Loucy (cell line): ENCODE results near the gene SRC.

Experiments used
- CTCF ChIP-seq: fragments of 200-600 bp; sonication (generic); conservative IDR thresholded peaks from 2 replicates; pipeline ENCODE4 v1.5.1; 2014; ENCODE audit warnings: mild to moderate bottlenecking, antibody characterized with exemption, low read length
- EZH2phosphoT487 ChIP-seq: fragments of 200-600 bp; IDR thresholded peaks from 2 replicates; pipeline ENCODE4 v1.6.1; 2018; ENCODE audit warnings: antibody characterized with exemption, mild to moderate bottlenecking, moderate library complexity, borderline replicate concordance

GRCh38 chr20:37301120-37301519 lies 44.8 kb upstream of the SRC start:
- TF ChIP-seq CTCF = no peak
- TF ChIP-seq EZH2phosphoT487 = no peak
